Activated B cell treated with CpG ODN at 0.5 μM for 24 hours (primary cell): ENCODE data around the gene TNFRSF4. TPM values are rescaled to one million over a fixed set of nuclear protein-coding genes. Genes with fewer than 3 reads are reported as not detected.

ENCODE experiments used
- ATAC-seq: fragments of 200-7000 bp; cut with Tn5 transposase; one replicate; pipeline ENCODE4 v1.10.0; 2021; ENCODE audit warnings: low read depth, mild to moderate bottlenecking, moderate library complexity
- CTCF ChIA-PET: fragments of 350-600 bp; sonication (Branson Sonifier 250); formaldehyde crosslinking; loops from one replicate; lab custom pipeline; 2021; ENCODE audit warnings: antibody characterized with exemption; lab: Charles Lee
- POLR2A ChIA-PET: fragments of 350-600 bp; sonication (Branson Sonifier 250); formaldehyde crosslinking; loops from one replicate; lab custom pipeline; 2021; ENCODE audit warnings: antibody characterized with exemption; lab: Charles Lee
- DNase-seq: peaks from one replicate; pipeline ENCODE4 v3.0.0; 2022
- H3K27ac Mint-ChIP-seq: one replicate; pipeline ENCODE4 v1.8.0; 2020; ENCODE audit warnings: mixed read lengths
- H3K27me3 Mint-ChIP-seq: one replicate; pipeline ENCODE4 v1.8.0; 2021; ENCODE audit warnings: mixed read lengths
- H3K36me3 Mint-ChIP-seq: one replicate; pipeline ENCODE4 v1.8.0; 2021; ENCODE audit warnings: low read depth, mixed read lengths
- H3K4me1 Mint-ChIP-seq: one replicate; pipeline ENCODE4 v1.8.0; 2021; ENCODE audit warnings: mixed read lengths
- H3K4me3 Mint-ChIP-seq: one replicate; pipeline ENCODE4 v1.8.0; 2020; ENCODE audit warnings: mild to moderate bottlenecking, mixed read lengths
- H3K9me3 Mint-ChIP-seq: one replicate; pipeline ENCODE4 v1.8.0; 2020; ENCODE audit warnings: mixed read lengths
- intact Hi-C: fragments of 100-400 bp; cut with micrococcal nuclease; formaldehyde crosslinking; loops from one replicate; pipeline ENCODE4 v1.15.1; 2024
- total RNA-seq: library from RNA; stranded (reverse); gene quantifications from 2 replicates; pipeline ENCODE4 v1.2.3, GENCODE V29; 2022
- TF ChIP-seq, protein P1 (sequence below): fragments of 200-600 bp; IDR thresholded peaks from one replicate; pipeline ENCODE4 v1.8.0; 2022; ENCODE audit warnings: antibody characterized with exemption, mild to moderate bottlenecking

TNFRSF4 gene
- total RNA-seq, 1 donor from 2014 or later: 0.86 TPM

DNA sequence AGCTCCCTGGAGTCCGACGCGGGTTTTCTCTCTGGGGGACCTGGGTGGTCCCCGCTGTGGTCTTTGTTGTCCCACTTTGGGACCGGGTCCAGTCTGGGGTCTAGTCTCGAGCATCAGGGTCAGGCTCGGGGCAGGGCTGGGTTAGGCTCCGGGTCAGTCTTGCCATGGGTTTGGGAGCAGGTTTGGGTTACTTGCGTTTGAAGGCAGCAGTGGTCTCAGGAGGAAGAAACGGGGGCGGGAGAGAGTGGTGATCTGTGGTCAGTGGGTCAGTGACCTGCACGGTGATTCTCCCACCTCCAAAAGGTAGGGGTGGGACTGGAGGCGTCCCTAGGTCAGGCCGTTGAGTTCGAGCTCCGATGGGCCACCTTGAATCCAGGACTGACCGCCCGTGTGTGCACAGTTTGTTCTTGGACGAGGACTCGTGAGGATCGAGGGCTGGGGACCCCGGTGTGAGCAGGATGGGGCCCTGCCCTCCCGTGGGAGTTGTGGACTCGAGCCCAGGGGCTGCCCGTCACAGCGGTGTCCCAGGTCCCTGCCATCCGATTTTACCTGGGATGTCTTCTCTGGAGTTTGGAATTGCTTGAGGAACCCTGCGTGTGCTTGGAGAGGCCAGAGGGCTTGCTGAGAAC lies 20.3 kb upstream of the TNFRSF4 start:
- DNase-seq: no peak
- no peaks in the 10 kb centered on the region for H3K27me3 Mint-ChIP-seq
- H3K4me1 Mint-ChIP-seq: peaks cover 48% of the 10 kb centered on the region
- no peak for ATAC-seq
- CTCF ChIA-PET: no interaction called here
- H3K27ac Mint-ChIP-seq: no peak overlapping the region
- intact Hi-C loops: loop anchor here (5.0 kb wide), 1 partner anchor 92 kb away; no protein-coding TSS in a partner anchor
- POLR2A ChIA-PET: interaction anchor here (0.6 kb wide), 1 partner anchor 67 kb away, joined by 5 read pairs; no protein-coding TSS in a partner anchor
- H3K4me3 Mint-ChIP-seq: peak overlapping the region; percentile 56
- TF ChIP-seq, protein P1, sequence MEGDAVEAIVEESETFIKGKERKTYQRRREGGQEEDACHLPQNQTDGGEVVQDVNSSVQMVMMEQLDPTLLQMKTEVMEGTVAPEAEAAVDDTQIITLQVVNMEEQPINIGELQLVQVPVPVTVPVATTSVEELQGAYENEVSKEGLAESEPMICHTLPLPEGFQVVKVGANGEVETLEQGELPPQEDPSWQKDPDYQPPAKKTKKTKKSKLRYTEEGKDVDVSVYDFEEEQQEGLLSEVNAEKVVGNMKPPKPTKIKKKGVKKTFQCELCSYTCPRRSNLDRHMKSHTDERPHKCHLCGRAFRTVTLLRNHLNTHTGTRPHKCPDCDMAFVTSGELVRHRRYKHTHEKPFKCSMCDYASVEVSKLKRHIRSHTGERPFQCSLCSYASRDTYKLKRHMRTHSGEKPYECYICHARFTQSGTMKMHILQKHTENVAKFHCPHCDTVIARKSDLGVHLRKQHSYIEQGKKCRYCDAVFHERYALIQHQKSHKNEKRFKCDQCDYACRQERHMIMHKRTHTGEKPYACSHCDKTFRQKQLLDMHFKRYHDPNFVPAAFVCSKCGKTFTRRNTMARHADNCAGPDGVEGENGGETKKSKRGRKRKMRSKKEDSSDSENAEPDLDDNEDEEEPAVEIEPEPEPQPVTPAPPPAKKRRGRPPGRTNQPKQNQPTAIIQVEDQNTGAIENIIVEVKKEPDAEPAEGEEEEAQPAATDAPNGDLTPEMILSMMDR: no peak
- no peaks in the 10 kb centered on the region for H3K9me3 Mint-ChIP-seq
- peaks cover 28% of the 10 kb centered on the region for H3K36me3 Mint-ChIP-seq

DNA sequence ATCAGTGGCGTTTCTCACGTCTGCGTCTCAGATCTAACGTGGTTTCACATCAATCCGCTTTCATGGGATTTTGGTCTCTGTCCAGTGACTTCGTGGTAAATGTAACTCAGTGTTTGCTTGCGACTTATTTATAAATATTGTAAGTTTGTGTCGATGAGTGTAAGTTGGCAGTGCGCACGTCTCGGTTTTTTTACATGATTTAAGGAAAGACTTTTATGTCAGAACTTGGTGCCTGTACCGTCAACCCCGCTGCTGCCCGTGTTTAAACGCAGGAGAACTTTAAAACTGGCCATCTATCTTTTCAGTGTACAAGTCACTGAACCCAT lies 19.6 kb upstream of the TNFRSF4 start:
- POLR2A ChIA-PET: no interaction called here
- TF ChIP-seq, protein P1: no peak
- intact Hi-C loops: loop anchor here (5.0 kb wide), 1 partner anchor 91 kb away; no protein-coding TSS in a partner anchor
- Mint-ChIP-seq H3K4me3 (peak overlapping the region; percentile 56), H3K36me3 (peaks cover 34% of the 10 kb centered on the region), H3K4me1 (peaks cover 48% of the 10 kb centered on the region), H3K27me3 (no peaks in the 10 kb centered on the region), H3K27ac (peak overlapping the region; percentile 46), H3K9me3 (no peaks in the 10 kb centered on the region)
- CTCF ChIA-PET: no interaction called here
- DNase-seq (no peak), ATAC-seq (no peak)

DNA sequence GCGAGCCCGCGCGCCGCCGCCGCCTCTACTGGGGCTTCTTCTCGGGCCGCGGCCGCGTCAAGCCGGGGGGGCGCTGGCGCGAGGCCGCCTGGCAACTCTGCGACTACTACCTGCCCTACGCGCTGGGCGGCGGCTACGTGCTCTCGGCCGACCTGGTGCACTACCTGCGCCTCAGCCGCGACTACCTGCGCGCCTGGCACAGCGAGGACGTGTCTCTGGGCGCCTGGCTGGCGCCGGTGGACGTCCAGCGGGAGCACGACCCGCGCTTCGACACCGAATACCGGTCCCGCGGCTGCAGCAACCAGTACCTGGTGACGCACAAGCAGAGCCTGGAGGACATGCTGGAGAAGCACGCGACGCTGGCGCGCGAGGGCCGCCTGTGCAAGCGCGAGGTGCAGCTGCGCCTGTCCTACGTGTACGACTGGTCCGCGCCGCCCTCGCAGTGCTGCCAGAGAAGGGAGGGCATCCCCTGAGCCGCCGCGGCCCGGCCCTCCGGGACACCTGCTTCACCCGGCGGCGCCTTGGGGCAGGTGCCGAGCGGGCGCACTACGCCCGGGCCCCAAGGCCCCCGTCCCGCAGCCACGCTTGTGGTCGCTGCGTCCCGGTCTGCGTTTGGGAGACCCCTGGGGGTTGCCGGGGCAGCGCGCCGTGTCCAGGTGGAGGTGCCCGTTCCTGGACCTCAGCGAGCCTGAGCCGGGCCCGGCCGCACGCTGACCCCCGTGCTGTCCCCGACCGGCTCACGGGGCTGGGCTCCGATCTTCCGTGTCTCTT lies 19.0 kb upstream of the TNFRSF4 start:
- DNase-seq: no peak
- H3K4me1 Mint-ChIP-seq: peaks cover 43% of the 10 kb centered on the region
- peak overlapping the region; percentile 69 for H3K4me3 Mint-ChIP-seq
- H3K27me3 Mint-ChIP-seq: no peaks in the 10 kb centered on the region
- TF ChIP-seq, protein P1: no peak
- no peak for ATAC-seq
- CTCF ChIA-PET: no interaction called here
- H3K36me3 Mint-ChIP-seq: peaks cover 35% of the 10 kb centered on the region
- peak overlapping the region; percentile 46 for H3K27ac Mint-ChIP-seq
- no peaks in the 10 kb centered on the region for H3K9me3 Mint-ChIP-seq
- POLR2A ChIA-PET: interaction anchor here (2.2 kb wide), 1 partner anchor 111 kb away, joined by 16 read pairs; no protein-coding TSS in a partner anchor
- intact Hi-C loops: loop anchor here (1.0 to 5.0 kb wide), 3 partner anchors 72 to 117 kb away; partner anchors contain the start of gene C1orf159

DNA sequence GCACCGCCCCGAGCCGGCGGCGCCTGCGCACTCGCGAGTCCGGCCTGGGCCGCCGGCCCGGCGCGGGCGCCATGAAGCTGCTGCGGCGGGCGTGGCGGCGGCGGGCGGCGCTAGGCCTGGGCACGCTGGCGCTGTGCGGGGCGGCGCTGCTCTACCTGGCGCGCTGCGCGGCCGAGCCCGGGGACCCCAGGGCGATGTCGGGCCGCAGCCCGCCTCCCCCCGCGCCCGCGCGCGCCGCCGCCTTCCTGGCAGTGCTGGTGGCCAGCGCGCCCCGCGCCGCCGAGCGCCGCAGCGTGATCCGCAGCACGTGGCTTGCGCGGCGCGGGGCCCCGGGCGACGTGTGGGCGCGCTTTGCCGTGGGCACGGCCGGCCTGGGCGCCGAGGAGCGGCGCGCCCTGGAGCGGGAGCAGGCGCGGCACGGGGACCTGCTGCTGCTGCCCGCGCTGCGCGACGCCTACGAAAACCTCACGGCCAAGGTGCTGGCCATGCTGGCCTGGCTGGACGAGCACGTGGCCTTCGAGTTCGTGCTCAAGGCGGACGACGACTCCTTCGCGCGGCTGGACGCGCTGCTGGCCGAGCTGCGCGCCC lies 18.3 kb upstream of the TNFRSF4 start, which contains the start of gene B3GALT6:
TSS of gene B3GALT6 (plus strand) at position 30 of the 588 bp plus-strand sequence. CDS start at position 72, 42 bp downstream.
- Mint-ChIP-seq H3K9me3 (no peaks in the 10 kb centered on the region), H3K27ac (peak within 1 kb of the TSS; percentile 83), H3K4me1 (peaks cover 40% of the 10 kb centered on the region), H3K27me3 (no peaks in the 10 kb centered on the region), H3K36me3 (peaks cover 39% of the 10 kb centered on the region), H3K4me3 (peak within 1 kb of the TSS; percentile 92)
- ATAC-seq (no peak), DNase-seq (no peak)
- ChIA-PET POLR2A (interaction anchor here (1.4 to 2.2 kb wide), 5 partner anchors 23 to 116 kb away, joined by 5 to 16 read pairs (median 8); partner anchors contain the start of genes C1orf159 and TNFRSF18), CTCF (interaction anchor here (0.6 kb wide), 1 partner anchor 110 kb away, joined by 3 read pairs; no protein-coding TSS in a partner anchor)
- intact Hi-C loops: loop anchor here (1.0 to 5.0 kb wide), 3 partner anchors 73 to 116 kb away; partner anchors contain the start of gene C1orf159
- TF ChIP-seq, protein P1: no peak
